ENCODE results near the gene IRGC.

DNA sequence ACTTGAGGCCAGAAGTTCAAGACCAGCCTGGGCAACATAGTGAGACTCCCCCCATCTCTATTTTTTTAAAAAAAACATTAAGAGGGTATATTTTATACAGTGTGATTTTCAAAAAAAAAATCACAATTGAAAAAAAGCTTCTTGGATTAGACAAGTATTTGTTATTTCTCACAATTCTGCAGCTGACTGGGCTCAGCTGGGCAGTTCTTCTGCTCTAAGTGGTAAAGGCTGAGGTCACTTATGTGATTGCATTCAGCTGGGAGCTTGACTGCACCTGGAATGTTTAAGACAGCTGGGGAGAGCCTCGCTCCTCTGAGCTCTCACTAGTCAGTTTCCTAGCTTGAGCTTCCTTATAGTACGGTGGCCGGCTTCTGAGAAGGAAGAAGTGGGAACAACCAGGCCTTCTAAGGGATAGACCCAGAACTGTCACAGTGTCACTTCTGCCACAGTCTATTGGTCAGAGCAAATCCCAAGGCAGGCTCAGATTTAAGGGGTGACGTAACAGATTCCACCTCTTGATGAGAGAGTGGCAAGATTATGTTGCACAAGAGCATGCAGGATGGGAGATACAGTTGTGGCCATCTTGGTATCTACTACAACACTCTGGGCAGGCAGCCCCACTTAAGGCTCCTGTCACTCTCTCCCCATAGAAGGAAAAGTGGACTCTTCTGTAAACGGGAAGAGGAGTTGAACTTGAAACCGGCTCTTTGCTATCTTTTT, 19.7 kb upstream of the IRGC start:
- no peak for TF ChIP-seq POLR2A (IDR thresholded peaks at IDR 0.05)
- TF ChIP-seq CTCF (IDR thresholded peaks at IDR 0.05) = no peak

Measured in ovary (tissue), 3 donors.